HepG2 (cell line): Measurements from ENCODE around the gene IL32. TPM values are rescaled to one million over a fixed set of nuclear protein-coding genes. Genes with fewer than 3 reads are reported as not detected.

Source experiments
- ETS1 ChIP-seq: sonication (generic); formaldehyde crosslinking; IDR thresholded peaks from 2 replicates; pipeline ENCODE4 v1.4.0; 2020; ENCODE audit warnings: missing genetic modification reagents
- IKZF4 ChIP-seq: sonication (generic); formaldehyde crosslinking; IDR thresholded peaks from 2 replicates; pipeline ENCODE4 v1.5.1; 2020; ENCODE audit warnings: borderline replicate concordance, mild to moderate bottlenecking, low read depth, missing genetic modification reagents; ENCODE audit errors: not compliant biosample characterization
- NFE2L1 ChIP-seq: sonication (generic); formaldehyde crosslinking; IDR thresholded peaks from 2 replicates; pipeline ENCODE4 v1.4.0; 2020; ENCODE audit warnings: missing genetic modification reagents, mild to moderate bottlenecking, borderline replicate concordance
- POLR2G ChIP-seq: fragments of 200-400 bp; formaldehyde crosslinking; IDR thresholded peaks from 2 replicates; pipeline ENCODE4 v1.6.1; 2018; ENCODE audit warnings: mild to moderate bottlenecking, low read depth, low read length, moderate library complexity
- RXRB ChIP-seq: IDR thresholded peaks from 2 replicates; pipeline ENCODE4 v1.6.1; 2016; ENCODE audit warnings: borderline replicate concordance, missing genetic modification reagents, missing compliant biosample characterization
- SIN3A ChIP-seq: IDR thresholded peaks from 2 replicates; pipeline ENCODE4 v1.6.1; 2011; ENCODE audit warnings: low read depth, mild to moderate bottlenecking, control low read depth, low read length, borderline replicate concordance
- STAG1 ChIP-seq: sonication (generic); formaldehyde crosslinking; IDR thresholded peaks from 2 replicates; pipeline ENCODE4 v1.4.0; 2020; ENCODE audit warnings: missing genetic modification reagents
- ZKSCAN5 ChIP-seq: sonication (generic); formaldehyde crosslinking; IDR thresholded peaks from 2 replicates; pipeline ENCODE4 v1.5.1; 2020; ENCODE audit warnings: mild to moderate bottlenecking, missing genetic modification reagents
- ZNF142 ChIP-seq: sonication (generic); formaldehyde crosslinking; IDR thresholded peaks from 2 replicates; pipeline ENCODE4 v1.4.0; 2020; ENCODE audit warnings: missing genetic modification reagents
- ZNF232 ChIP-seq: sonication (generic); formaldehyde crosslinking; IDR thresholded peaks from 2 replicates; pipeline ENCODE4 v1.4.0; 2020; ENCODE audit warnings: missing genetic modification reagents, borderline replicate concordance
- ZNF274 ChIP-seq: sonication (generic); formaldehyde crosslinking; IDR thresholded peaks from 2 replicates; pipeline ENCODE4 v1.5.1; 2020; ENCODE audit warnings: mild to moderate bottlenecking, missing genetic modification reagents
- ZNF281 ChIP-seq: sonication (generic); formaldehyde crosslinking; IDR thresholded peaks from 2 replicates; pipeline ENCODE4 v1.4.0; 2020; ENCODE audit warnings: missing genetic modification reagents, borderline replicate concordance
- ZNF547 ChIP-seq: sonication (generic); formaldehyde crosslinking; IDR thresholded peaks from 2 replicates; pipeline ENCODE4 v1.5.1; 2020; ENCODE audit warnings: mild to moderate bottlenecking, missing genetic modification reagents
- ZNF710 ChIP-seq: sonication (generic); formaldehyde crosslinking; IDR thresholded peaks from 2 replicates; pipeline ENCODE4 v1.5.0; 2020; ENCODE audit warnings: mild to moderate bottlenecking, missing genetic modification reagents, borderline replicate concordance
- ZNF781 ChIP-seq: sonication (generic); formaldehyde crosslinking; IDR thresholded peaks from 2 replicates; pipeline ENCODE4 v1.5.1; 2020; ENCODE audit warnings: borderline replicate concordance, mild to moderate bottlenecking, missing genetic modification reagents; ENCODE audit errors: not compliant biosample characterization
- ZSCAN30 ChIP-seq: sonication (generic); formaldehyde crosslinking; IDR thresholded peaks from 2 replicates; pipeline ENCODE4 v1.5.0; 2020; ENCODE audit warnings: mild to moderate bottlenecking, missing genetic modification reagents
- polyA plus RNA-seq, 8 experiments: library from polyadenylated mRNA; depleted of rRNA in 3 of 8; stranded (reverse) in 7 of 8; unstranded in 1 of 8; fragments of >200 nt; fragmentation: Illumina TruSeq in 4 of 8; extraction: Trizol in 4 of 8; gene quantifications; 2 replicates each; pipeline versions ENCODE4 v1.2.1 to v1.2.3, GENCODE V29; 2011 to 2016; ENCODE audit warnings: low read depth in 4 of 8, missing spikeins in 1 of 8, mixed read lengths in 1 of 8; ENCODE audit not compliant: insufficient read depth in 1 of 8
- total RNA-seq, 5 experiments: library from RNA; depleted of rRNA; stranded (reverse); fragments of >200 nt; fragmentation: Illumina TruSeq; extraction: Trizol; gene quantifications; 2 replicates each; pipeline ENCODE4 v1.2.3, GENCODE V29; 2016; ENCODE audit warnings: low read depth in 1 of 5

IL32 gene
- total and polyA plus RNA-seq, 2 of the 13 experiments (the other 11 are each of a cell fraction or from before 2014, with no cell fraction given), result 115 to 165 TPM

GRCh38 chr16:3112058-3112880 is 46.8 kb downstream of the IL32 start, which contains the start of gene ZNF205 (continued):
- TF ChIP-seq ZNF547 (CRISPR knock-in tag) (peak; percentile 70; the same call in 1 of the 2 replicates), STAG1 (CRISPR knock-in tag) (peak; percentile 29; the same call in 1 of the 2 replicates), ZNF142 (CRISPR knock-in tag) (no peak; the same call in 1 of the 2 replicates), ETS1 (no peak), ZNF281 (CRISPR knock-in tag) (peak; percentile 38; the same call in 1 of the 2 replicates), ZNF710 (peak; percentile 26; the same call in 1 of the 2 replicates), ZKSCAN5 (no peak), RXRB (peak; percentile 77; the same call in 1 of the 2 replicates), NFE2L1 (CRISPR knock-in tag) (no peak), ZNF232 (CRISPR knock-in tag) (no peak), SIN3A (peak; percentile 95), ZNF274 (CRISPR knock-in tag) (peak; percentile 77), ZSCAN30 (CRISPR knock-in tag) (no peak), ZNF781 (CRISPR knock-in tag) (peak; percentile 67), IKZF4 (peak; percentile 52), POLR2G (peak; percentile 67)
